T-helper 1 cell treated with Interleukin-12 subunit alpha and Interleukin-12 subunit beta and Interleukin-4 antibody, amounts not matched to agents 30 ng/mL and 1 ng/mL, for 36 hours (primary cell): Measurements from ENCODE around the gene CHN2. TPM values are rescaled to one million over a fixed set of nuclear protein-coding genes. Genes with fewer than 3 reads are reported as not detected.

ENCODE experiments used
- intact Hi-C: fragments of 100-400 bp; cut with micrococcal nuclease; formaldehyde crosslinking; loops from one replicate; pipeline ENCODE4 v1.15.1; 2024
- total RNA-seq: library from RNA; stranded (reverse); gene quantifications from 2 replicates; pipeline ENCODE4 v1.2.3, GENCODE V29; 2022

Gene CHN2
- total RNA-seq, 1 donor from 2014 or later = 0.74 TPM

DNA sequence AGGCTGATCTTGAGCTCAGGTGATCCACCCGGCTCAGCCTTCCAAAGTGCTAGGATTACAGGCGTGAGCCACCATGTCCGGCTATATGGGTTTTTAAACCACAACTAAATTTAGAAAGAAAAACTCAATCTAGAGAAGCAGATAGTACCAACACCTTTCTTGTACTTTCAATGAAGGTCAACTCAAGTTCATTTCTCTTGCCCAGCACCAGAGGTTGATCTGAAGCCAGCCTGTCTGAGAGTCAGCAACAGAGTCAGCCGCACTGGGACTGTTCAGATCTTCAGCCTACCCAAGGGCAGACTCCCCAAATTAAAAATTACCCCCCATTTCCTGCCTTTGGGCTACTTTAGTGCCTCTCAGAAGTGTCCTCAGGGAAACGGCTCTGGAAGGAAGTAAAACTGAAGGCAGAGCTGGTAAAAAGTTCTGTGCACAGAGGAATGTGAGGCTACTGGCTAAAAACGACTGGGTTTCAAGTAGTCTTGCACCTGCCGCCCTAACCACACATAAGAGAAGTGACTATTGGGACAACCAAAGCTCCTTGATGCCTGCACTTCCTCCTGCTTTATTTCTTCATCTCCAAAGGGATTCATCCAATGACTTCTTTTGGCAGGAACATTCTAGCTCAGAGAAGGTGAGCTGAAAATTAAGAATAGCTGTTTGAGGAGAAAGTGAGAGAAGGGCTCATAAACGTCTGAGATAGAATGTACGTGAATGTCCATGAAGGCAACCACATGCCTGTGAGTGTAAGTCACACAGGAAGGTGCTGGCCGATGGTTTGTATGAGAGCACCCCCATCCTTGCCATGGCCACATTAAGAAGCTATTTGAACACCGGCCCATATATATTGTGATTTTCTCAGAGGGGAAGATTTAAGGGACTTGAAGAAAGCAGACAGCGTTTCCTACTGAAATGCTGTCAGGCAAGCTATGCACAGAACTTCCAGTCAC is 226.7 kb downstream of the CHN2 start:
- intact Hi-C loops = no loop called here

DNA sequence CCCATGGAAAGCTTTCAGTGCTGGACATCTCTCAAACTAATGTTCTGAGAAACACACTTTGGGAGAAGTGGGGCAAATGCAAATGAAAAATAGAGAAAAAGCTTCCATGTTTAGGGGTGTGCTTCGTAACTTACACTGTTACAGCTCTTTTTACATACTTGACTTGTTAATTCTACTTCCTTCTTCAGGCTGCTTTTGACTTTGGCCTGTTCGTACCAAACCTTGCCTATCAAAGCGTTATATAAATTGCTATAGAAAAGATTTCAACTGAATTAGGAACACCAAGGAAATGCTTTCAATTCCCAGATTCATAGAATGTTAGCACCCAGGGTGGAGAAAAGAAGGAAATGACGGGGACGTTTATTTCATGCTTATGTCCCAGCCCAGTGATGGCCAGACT is 228.3 kb downstream of the CHN2 start:
- intact Hi-C loops = no loop called here

DNA sequence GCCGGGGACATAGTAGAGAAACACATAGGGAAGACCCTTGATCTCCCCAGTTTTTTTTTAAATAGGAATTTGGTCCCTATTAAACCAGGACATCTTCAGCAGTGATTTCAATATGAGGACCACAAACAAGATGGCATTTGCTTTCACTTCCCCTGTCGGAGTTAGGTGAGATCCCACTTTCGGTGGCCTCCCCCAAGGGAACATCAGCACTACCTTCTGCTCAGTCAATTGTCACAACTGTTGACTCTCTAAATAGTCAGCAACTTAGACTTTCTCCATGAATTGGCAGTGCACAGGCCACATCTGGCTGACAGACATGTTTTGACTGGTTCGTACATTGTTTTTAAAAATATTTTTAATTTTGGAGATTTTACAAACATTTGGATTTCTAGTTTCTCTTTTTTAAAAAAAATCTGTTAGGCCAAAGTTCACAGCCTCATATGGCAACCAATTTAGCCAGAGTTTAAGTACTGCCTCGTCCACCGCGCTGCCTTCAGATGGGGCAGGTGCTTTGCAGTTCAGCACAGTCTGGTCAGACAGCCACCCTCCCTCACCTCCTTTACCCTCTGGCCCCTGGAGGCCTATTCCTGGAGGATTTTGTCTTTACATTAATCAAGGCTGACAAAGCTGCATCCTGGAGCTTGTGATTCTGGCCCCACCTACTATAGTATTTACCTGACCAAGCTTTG is 229.9 kb downstream of the CHN2 start:
- intact Hi-C loops = no loop called here

DNA sequence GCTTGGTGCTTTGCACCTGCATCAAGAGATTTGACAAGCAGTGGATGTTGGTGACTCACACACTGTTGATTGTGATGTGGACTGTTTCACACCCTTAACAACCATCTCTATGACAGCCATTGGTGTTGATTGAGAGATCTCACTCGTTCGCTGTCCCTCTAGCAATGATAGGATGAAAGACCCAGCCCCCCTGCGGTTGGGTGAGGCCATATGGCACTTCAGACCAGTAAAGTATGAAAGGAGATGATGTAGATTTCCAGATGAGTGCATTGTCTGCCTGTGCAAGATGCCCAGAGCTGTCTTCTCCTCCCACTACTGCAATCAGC is 230.4 kb downstream of the CHN2 start:
- intact Hi-C loops = no loop called here

DNA sequence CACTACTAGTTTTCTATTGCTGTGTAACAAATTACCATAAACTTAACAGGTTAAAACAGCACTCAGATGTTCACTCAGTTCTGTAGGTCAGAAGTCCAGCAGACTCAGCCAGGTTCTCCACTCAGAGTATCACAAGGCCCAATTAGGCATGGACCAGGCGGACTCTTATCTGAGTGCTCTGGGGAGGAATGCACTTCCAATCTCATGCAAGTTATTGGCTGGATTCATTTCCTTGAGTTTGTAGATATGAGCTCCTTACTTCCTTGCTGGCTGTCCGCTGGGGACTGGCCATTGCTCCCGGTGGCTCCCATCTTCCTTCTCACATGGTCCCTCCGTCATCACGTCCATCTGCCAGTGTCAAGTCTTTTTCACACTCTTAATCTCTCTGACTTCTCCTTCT is 232.0 kb downstream of the CHN2 start:
- intact Hi-C loops = no loop called here

DNA sequence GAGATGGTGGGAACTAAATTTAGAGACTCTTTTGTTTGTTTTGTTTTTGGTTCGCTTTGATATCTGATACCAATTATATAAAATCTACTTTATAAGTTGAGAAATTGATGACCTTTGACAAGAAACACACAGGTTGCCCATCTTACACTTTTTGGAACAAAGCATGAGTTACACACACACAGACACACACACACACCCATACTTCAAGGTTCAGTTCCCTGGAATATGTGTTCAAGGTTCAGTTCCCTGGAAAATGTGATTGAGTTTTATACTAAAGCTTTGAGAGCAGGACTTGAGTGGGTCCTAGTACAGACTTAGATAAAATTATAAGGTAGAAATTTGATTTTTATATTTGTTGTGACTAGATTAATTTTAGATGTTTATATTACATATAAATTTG is 234.8 kb downstream of the CHN2 start:
- intact Hi-C loops = no loop called here

DNA sequence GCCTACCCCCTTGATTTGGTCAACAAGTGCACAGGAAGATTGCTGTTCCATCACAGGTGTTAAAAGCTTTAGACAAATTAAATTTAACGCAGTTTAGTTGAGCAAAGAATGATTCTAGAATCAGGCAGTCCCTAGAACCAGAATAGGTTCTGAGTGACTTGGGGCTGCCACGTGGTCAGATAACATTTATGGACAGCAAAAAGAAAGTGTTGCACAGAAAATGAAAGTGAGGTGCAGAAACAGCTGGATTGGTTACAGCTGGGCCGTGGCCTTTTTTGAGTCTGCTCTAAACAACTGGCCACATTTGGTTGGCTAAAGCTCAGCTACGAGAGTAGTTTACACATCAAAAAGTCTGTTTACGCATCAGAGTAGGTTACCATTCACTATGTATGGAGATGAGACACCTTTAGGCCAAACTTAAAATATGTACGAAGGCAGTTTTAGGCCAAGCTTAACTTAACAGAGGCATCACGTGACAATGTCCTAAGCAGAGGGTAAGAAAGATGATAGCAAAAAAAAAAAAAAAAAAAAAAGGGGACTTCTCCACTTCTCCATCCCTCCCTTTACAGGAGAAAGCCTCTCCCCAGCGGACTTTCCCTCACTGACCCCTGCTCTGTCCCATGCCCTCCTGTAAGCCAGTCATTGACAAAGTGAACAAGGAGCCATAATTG is 235.8 kb downstream of the CHN2 start:
- intact Hi-C loops = no loop called here

DNA sequence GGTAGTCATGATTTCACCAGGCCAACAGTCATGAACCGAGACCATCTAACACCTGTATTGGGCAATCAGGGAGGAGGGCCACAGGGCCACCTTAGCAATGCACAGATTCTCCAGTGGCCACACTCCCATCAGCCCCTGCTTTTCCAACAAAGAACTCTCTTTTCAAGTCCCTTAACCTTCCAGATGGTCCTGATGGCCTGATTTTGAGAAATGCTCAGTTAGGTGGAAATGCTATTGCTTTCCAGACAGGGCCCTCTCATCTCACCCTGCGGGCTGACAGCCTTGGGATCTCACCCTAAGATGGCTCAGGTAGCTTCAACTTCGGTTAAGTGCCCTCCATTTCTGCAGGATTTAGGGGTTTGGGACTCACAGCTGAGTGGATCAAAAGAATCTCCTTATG is 237.1 kb downstream of the CHN2 start:
- intact Hi-C loops = no loop called here

DNA sequence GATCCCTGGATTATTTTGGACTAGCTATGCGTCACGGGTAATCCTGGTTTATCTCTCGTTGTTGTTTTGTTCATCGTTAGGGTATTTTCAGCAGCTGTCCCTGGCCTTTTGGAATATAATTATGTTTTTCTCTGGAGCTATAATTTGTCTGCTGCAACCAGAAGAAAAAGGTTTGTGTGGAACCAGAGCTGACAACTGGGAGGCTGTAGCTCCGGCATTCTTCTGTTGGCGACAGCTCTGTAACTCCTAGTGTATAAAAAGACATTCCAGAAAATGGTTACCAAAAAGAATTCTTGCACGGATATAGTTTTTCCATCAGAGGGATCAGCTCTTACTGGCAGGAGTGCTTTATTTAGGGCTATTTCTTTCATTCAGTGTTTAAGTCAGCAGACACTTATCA is 238.1 kb downstream of the CHN2 start:
- intact Hi-C loops = no loop called here

DNA sequence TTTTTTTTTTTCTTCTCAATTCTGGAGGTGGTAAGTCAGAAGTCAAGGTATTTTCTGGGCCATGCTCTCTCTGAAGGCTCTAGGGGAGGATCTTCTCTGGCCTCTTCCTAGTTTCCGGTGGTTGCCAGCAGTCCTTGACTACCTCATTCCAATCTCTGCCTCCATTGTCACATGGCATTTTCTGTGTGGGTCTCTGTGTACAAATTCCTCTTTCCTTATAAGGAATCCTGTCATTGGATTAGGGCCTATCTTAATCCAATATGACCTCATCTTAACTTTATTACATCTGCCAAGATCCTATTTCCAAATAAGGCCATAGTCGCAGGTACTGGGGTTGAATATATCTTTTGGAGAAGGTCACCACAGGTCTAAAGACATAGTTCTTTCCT is 239.8 kb downstream of the CHN2 start:
- intact Hi-C loops = no loop called here

DNA sequence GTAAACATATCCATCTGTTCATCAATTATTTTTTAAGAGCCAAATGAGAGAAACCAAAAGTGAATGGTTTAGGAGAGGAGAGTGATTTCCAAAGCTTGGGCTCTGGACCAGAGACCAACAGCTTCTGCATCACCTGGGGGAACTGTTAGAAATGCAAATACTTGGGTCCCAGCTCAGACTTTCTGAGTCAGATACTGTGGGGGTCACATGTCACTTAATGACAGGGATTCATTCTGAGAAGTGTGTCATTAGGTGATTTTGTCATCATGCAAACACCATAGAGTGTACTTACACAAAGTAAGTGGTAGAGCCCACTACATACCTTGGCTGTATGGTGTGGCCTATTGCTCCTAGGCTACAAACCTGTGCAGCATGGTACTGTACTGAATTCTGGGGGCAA is 240.6 kb downstream of the CHN2 start:
- intact Hi-C loops = no loop called here

DNA sequence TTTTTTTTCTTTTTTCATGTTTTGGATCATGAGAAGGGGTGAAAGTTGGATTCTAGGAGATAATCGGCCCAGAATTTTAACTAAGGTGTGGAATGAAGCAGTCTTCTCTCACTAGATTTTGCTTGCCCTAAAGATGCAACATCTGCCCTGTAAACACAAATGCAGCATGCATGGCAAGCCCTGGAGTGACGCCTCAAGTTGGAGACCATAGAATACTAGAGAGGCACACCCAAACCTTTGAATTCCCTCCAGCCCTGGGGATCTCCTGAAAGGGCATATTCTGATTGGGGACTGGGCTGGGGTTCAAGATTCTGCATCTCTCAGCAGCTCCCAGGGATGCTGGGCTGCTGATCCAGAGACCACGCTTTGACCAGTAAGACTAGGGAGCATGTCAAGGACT is 241.3 kb downstream of the CHN2 start:
- intact Hi-C loops = no loop called here

DNA sequence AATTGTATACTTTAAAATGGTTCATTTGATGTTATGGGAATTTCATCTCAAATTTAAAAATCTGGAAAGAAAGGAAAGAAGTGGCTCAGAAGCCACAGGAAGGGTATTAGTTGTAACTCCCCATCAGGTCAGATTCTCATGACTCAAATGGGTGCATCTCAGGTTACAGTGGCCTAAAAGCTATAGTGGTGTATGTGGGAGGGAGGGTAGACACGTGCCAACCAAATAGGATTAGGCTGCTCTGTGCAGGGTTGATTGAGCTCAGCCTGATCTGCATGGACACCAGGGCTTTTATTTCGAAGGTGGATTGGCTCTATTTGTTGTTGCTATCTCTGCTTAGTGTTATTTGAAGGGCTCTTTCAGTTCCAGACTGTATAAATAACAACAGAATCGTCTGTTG is 247.6 kb downstream of the CHN2 start:
- intact Hi-C loops = no loop called here

DNA sequence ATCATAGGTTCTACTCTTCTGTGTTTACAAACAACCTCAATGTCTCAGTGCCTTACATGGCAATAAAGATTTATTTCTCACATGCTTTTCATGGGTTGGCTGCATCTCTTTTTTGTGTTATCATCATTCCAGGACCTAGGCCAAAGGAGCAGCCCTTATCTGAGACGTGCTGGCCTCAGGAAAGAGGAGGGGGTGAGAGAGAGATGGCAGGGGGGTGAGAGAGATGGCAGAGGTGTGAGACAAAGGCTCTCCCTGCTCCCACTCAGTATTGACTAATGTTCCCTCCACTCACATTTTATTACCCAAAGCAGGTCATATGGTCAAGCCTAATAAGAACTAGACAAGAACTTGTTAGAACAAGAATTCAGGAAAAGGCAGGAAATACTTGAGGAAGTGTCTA is 249.0 kb downstream of the CHN2 start:
- intact Hi-C loops = no loop called here

DNA sequence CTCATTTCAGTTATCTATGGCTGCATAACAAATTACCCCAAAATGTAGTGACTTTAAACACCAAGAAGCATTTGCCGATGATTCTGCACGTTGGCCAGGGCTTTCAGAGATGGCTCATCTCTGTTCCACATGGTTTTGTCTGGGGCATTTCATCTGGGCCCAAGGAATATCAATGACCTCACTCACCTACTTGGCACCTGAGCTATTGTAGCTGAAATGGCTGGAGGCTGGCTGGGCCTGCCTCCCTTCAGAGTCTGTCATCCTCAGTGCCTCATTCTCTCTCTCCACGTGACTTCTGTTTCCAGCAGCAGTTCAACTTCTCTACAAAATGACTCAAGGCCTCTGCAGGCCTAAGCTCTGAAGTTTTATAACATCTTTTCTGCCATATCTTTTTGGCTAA is 249.7 kb downstream of the CHN2 start:
- intact Hi-C loops = no loop called here

DNA sequence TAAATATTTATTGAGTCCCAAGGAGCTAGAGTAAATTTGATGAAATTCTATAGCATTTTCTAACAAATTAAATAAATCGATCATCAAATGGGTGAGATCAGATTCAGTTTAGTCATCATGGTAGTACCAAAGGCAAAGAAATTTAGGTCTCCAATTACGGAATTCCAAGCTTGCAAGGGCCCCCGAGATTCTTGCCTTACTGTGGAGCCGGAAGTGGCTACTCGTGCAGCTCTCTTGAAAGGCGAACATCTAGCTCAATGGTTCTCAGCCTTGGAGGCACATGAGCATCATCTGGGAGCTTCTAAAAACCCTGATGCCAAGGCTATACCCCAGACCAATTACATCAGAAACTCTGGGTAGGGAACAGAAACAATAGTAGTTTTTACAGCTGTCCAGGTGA is 251.2 kb downstream of the CHN2 start:
- intact Hi-C loops = no loop called here

DNA sequence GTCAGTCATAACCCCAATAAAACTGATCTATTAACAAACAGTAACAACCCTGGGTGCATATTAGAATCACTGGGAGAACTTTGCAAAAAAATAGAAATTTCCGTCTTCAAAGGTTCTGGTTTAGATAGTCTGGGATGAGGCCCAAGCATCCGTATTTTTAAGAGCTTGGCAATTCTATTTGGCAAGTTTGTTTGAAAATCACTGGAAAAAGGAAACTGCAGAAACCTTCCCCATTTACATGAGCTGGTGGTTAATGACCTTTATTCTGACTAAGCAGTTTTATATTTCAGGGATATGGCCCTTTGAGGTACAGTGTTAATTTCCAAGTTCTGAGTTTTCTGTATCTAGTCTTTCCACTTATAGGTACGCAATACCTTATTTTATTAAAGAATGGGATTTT is 253.3 kb downstream of the CHN2 start:
- intact Hi-C loops = no loop called here

DNA sequence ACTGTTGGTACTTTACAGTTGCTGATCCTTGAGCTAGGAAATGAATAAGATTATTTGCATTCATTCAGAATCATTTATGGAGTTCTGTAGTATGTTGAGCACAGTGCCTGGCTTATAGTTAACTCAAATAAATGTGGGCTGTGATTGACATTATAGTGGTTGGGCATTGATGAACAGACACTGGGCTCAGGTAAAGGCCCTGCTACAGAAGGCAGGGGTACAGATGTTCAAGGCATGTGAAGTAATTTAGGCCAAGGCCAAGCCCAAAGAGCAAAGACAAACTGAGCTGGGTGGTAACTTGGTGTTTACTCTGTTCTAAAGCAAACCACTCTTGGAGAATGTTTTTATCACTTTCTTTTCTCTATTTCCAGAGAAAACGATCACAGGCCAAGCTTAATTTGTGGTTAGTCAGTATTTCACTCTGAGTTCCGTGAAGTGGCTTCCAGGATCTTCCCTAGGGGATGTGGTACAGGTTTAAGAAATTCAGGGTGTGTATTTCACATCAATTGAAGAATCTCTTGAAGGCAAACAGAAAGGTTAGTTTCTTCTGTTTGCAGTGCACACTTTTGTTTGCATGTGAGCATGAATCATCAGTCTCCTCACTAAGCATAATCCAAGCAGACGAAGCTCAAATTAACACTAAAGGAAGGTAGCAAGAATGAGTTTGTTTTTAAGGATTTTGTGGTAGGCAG is 255.1 kb downstream of the CHN2 start:
- intact Hi-C loops = no loop called here

DNA sequence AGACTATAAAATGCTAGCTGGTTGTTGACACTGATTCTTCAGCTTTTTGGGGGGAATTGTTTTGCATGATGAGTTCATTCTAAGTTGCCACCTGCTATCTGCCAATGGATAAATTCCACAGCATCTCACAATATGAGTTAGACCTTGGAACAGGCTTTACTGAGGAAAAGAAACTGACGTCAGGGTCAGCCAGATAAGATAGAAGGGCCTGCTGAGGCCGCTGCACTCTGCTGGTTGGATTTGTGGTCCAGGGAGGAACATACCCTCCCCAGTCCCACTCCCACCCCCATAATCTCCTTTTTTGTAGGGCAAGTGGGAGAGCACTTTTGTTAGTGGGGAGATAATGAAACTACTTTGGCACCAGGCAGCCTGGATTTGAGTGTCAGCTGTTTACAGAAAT is 258.4 kb downstream of the CHN2 start:
- intact Hi-C loops = no loop called here

DNA sequence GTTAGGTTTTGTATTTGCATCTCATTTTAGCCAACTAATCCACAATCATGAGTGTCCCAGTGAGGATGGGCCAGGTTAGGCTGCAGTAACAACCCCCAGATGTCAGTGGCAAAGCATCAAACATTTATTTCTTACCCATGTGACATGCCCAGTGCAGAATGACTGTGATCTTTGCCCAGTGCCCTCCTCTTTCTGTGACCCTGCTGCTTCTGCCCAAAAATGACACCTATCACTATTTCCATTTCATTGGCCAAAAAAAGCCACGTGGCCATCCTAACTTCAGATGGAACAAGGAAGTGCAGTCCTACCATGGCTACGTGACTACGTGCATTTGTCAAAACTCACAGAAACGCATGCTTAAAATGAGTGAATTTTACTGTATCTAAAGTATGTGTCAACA is 259.9 kb downstream of the CHN2 start:
- intact Hi-C loops = no loop called here

DNA sequence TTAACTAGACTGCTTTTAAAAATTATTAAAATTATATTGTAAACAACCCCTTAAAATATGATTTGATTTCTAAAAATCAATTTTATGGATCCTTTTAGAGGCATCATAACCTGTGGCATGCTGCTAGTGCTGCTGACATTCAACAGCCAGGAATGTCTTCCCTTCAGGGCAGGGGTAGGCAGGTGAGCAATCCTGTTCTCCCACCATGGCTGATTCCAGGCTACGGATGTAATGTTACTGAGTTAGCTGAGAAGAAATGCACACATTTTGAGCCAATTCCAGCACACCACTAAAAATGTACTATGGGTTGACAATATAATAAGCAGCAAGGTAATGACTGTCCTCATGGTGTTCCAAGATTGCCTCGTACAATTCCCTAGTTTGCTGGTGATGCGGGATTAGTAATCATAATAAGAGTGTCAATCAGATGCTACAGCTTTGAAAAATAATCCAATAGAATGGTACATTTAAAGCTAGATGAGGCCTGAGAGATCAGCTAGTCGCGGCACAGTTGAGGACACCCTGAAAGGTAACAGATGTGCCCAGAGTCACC is 260.4 kb downstream of the CHN2 start:
- intact Hi-C loops = no loop called here

DNA sequence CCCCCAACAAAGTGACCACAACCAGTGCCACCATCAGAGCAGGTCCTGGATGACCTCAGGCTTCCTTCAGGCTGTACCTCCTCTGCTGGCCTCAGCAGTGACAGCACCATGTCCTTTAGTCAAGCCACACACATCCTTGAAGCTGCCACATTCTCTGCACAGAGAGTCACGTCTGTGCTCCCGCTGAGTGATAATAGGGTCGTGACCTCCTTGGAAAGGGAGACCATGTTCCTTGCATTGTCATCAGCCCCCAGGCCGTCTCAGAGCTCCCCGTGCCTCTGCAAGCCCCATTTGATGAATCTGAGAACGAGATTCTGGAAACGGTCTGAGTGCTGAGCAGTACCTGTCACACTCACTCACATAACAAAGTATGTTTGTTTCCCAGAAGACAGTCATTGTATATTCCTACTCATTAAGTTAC is 262.6 kb downstream of the CHN2 start:
- intact Hi-C loops = no loop called here
